Gastroesophageal sphincter (tissue), 4 donors: ENCODE data around the gene LRRTM1. TPM values are rescaled to one million over a fixed set of nuclear protein-coding genes. Genes with fewer than 3 reads are reported as not detected.
A peak's percentile ranks its signal among the peaks of the same experiment; 100 is the strongest.

Experiments used
- ATAC-seq: fragments of 150-250 bp; one replicate; pipeline ENCODE4 v1.9.1; 2016; ENCODE audit warnings: mild to moderate bottlenecking, moderate library complexity
- H3K27ac ChIP-seq, 4 donors: fragments of 200-600 bp; sonication (generic) in 3 of 4; 1 replicate in 3 of 4; 2 replicates in 1 of 4; pipeline ENCODE4 v1.5.1; 2016 to 2019
- H3K27me3 ChIP-seq: fragments of 200-600 bp; sonication (generic); one replicate; pipeline ENCODE4 v1.5.1; 2019
- H3K36me3 ChIP-seq, 2 donors: fragments of 200-600 bp; sonication (generic); one replicate each; pipeline ENCODE4 v1.5.1; 2019; ENCODE audit warnings: control low read depth in 1 of 2
- H3K4me1 ChIP-seq, 3 donors: fragments of 200-600 bp; sonication (generic); 1 replicate in 2 of 3; 2 replicates in 1 of 3; pipeline ENCODE4 v1.5.1; 2016 to 2019; ENCODE audit warnings: control low read depth in 2 of 3
- H3K4me3 ChIP-seq, 2 donors: fragments of 200-600 bp; sonication (generic); one replicate each; pipeline ENCODE4 v1.5.1; 2019; ENCODE audit warnings: mild to moderate bottlenecking in 1 of 2, moderate library complexity in 1 of 2
- H3K9me3 ChIP-seq, 3 donors: fragments of 200-600 bp; sonication (generic); one replicate each; pipeline ENCODE4 v1.5.1; 2017 to 2019; ENCODE audit warnings: control low read depth in 2 of 3
- CTCF ChIP-seq, 4 experiments: fragments of 200-600 bp in 2 of 4; fragments of 450-650 bp in 2 of 4; sonication (generic) in 1 of 4; IDR thresholded peaks; one replicate each; pipeline ENCODE4 v1.5.1; 2017 to 2019; ENCODE audit warnings: antibody characterized with exemption in 4 of 4, mild to moderate bottlenecking in 2 of 4, moderate library complexity in 2 of 4
- EP300 ChIP-seq: sonication (generic); formaldehyde crosslinking; IDR thresholded peaks from one replicate; pipeline ENCODE4 v1.6.1; 2017; ENCODE audit warnings: antibody characterized with exemption, mild to moderate bottlenecking
- POLR2A ChIP-seq, 2 donors: fragments of 450-650 bp; IDR thresholded peaks; one replicate each; pipeline ENCODE4 v1.6.1; 2017; ENCODE audit warnings: antibody characterized with exemption in 2 of 2, mild to moderate bottlenecking in 2 of 2, moderate library complexity in 1 of 2
- POLR2AphosphoS5 ChIP-seq: sonication (generic); formaldehyde crosslinking; IDR thresholded peaks from one replicate; pipeline ENCODE4 v1.6.1; 2017; ENCODE audit warnings: antibody characterized with exemption
- WGBS, 2 donors: methylation state at CpG; one replicate each; pipeline ENCODE4 v1.1.5; 2018; ENCODE audit warnings: low coverage in 1 of 2; 5-methylcytosine and 5-hydroxymethylcytosine counted together
- total RNA-seq, 4 donors: library from RNA; depleted of rRNA; stranded (reverse); fragments of >200 nt; gene quantifications; one replicate each; pipeline ENCODE4 v1.1.0, GENCODE V29; 2016

Gene LRRTM1
- total RNA-seq, 4 donors from 2014 or later: 1.2 to 4.4 (median 2.0) TPM

- no peak overlapping the region for H3K27ac ChIP-seq
- no peak overlapping the region for H3K4me3 ChIP-seq
- no peak for ATAC-seq
- TF ChIP-seq POLR2AphosphoS5: no peak
- no peak for TF ChIP-seq CTCF (IDR thresholded peaks at IDR 0.05)
- no peak for TF ChIP-seq EP300
- TF ChIP-seq POLR2A (IDR thresholded peaks at IDR 0.05): no peak
- WGBS, 2 donors: 60% methylated on average over 1 of the region's 1 CpG; no CpG with 5 or more reads in 1 of the 2 donors
- no peaks in the 10 kb centered on the region for H3K9me3 ChIP-seq
- H3K27me3 ChIP-seq: peaks cover under 1% of the 10 kb centered on the region
- no peaks in the 10 kb centered on the region for H3K36me3 ChIP-seq
- peaks cover 0 to 9% (median 0%) of the 10 kb centered on the region in 3 donors for H3K4me1 ChIP-seq
Measured at GRCh38 chr2:80328159-80328571, 23.6 kb upstream of the LRRTM1 start.

- peaks cover 11% of the 10 kb centered on the region for H3K27me3 ChIP-seq
- H3K9me3 ChIP-seq: no peaks in the 10 kb centered on the region
- ATAC-seq: no peak
- 82 to 90% methylated on average over 1 of the region's 1 CpG for WGBS, 2 donors
- H3K27ac ChIP-seq: no peak overlapping the region
- no peak overlapping the region for H3K4me3 ChIP-seq
- H3K36me3 ChIP-seq: no peaks in the 10 kb centered on the region
- peaks cover 0 to 9% (median 0%) of the 10 kb centered on the region in 3 donors for H3K4me1 ChIP-seq
- TF ChIP-seq EP300: no peak
- no peak for TF ChIP-seq POLR2AphosphoS5
- no peak for TF ChIP-seq POLR2A (IDR thresholded peaks at IDR 0.05)
- no peak for TF ChIP-seq CTCF (IDR thresholded peaks at IDR 0.05)
Measured at GRCh38 chr2:80326861-80327260, 22.3 kb upstream of the LRRTM1 start.

GRCh38 chr2:80326214-80326613 is 21.7 kb upstream of the LRRTM1 start:
- TF ChIP-seq EP300 (no peak), CTCF (IDR thresholded peaks at IDR 0.05) (peak; percentile 14 to 45 (median 20))
- no peaks in the 10 kb centered on the region for H3K9me3 ChIP-seq
- H3K27me3 ChIP-seq: peaks cover 11% of the 10 kb centered on the region
- H3K36me3 ChIP-seq: no peaks in the 10 kb centered on the region
- no peak overlapping the region for H3K27ac ChIP-seq
- no peak overlapping the region for H3K4me3 ChIP-seq
- no peak for ATAC-seq
- H3K4me1 ChIP-seq: peaks cover 0 to 9% (median 0%) of the 10 kb centered on the region in 3 donors

- 86 to 87% methylated on average over 3 of the region's 3 CpGs for WGBS, 2 donors
- H3K27me3 ChIP-seq: peaks cover 11% of the 10 kb centered on the region
- ATAC-seq: no peak
Measured at GRCh38 chr2:80324525-80324924, 20.0 kb upstream of the LRRTM1 start.

More at GRCh38 chr2:80324525-80324924, 20.0 kb upstream of the LRRTM1 start:
- Histone ChIP-seq H3K4me3 (no peak overlapping the region), H3K4me1 (peaks cover 0 to 9% (median 0%) of the 10 kb centered on the region in 3 donors), H3K27ac (no peak overlapping the region), H3K9me3 (no peaks in the 10 kb centered on the region), H3K36me3 (no peaks in the 10 kb centered on the region)
- no peak for TF ChIP-seq POLR2AphosphoS5
- no peak for TF ChIP-seq EP300
- TF ChIP-seq CTCF (IDR thresholded peaks at IDR 0.05): no peak
- TF ChIP-seq POLR2A (IDR thresholded peaks at IDR 0.05): no peak
